WTC11 (cell line): ENCODE measurements around the gene BRIX1.

Experiments used
- KAT7 ChIP-seq: sonication (generic); formaldehyde crosslinking; IDR thresholded peaks from 2 replicates; pipeline ENCODE4 v1.8.1; 2023; ENCODE audit warnings: missing genetic modification reagents, mild to moderate bottlenecking, borderline replicate concordance
- ZNF396 ChIP-seq: fragments of 250-450 bp; sonication (Bioruptor Pico); IDR thresholded peaks from 2 replicates; pipeline ENCODE4 v1.8.0; 2021; ENCODE audit warnings: mild to moderate bottlenecking, moderate library complexity, borderline replicate concordance
- TF ChIP-seq, protein P1 (sequence below): fragments of 200-600 bp; IDR thresholded peaks from 2 replicates; pipeline ENCODE4 v1.8.0; 2022; ENCODE audit warnings: antibody characterized with exemption
- TF ChIP-seq, protein P2 (sequence below): sonication (generic); formaldehyde crosslinking; IDR thresholded peaks from 2 replicates; pipeline ENCODE4 v1.8.1; 2023; ENCODE audit warnings: mild to moderate bottlenecking, missing genetic modification reagents, moderate library complexity
- TF ChIP-seq, protein P3 (sequence below): sonication (generic); formaldehyde crosslinking; conservative IDR thresholded peaks from 2 replicates; pipeline ENCODE4 v1.8.1; 2022; ENCODE audit warnings: mild to moderate bottlenecking, missing genetic modification reagents
- TF ChIP-seq, protein P4 (sequence below): sonication (generic); formaldehyde crosslinking; IDR thresholded peaks from 2 replicates; pipeline ENCODE4 v1.8.1; 2022; ENCODE audit warnings: low read depth, missing genetic modification reagents, borderline replicate concordance

DNA sequence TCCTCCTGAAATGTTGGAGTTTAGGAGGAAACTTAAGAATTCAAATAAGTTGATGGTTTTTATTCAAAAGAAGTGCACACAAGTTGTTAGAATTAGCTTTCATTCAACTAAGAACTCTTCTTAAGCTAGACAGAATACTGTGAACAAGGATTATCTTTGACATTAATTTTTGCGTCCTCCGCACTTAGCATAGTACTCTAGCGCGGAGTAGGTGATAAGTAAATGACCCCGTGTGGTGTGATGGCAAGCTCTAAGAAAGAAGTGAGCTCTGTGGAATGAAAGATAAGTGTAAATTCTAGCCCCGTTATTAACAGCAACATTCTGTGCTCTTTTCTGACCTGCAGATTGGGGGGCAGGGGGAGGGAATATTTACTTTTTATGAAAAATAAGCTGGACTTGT lies 1.0 kb downstream of the BRIX1 start:
- TF ChIP-seq, protein P1, sequence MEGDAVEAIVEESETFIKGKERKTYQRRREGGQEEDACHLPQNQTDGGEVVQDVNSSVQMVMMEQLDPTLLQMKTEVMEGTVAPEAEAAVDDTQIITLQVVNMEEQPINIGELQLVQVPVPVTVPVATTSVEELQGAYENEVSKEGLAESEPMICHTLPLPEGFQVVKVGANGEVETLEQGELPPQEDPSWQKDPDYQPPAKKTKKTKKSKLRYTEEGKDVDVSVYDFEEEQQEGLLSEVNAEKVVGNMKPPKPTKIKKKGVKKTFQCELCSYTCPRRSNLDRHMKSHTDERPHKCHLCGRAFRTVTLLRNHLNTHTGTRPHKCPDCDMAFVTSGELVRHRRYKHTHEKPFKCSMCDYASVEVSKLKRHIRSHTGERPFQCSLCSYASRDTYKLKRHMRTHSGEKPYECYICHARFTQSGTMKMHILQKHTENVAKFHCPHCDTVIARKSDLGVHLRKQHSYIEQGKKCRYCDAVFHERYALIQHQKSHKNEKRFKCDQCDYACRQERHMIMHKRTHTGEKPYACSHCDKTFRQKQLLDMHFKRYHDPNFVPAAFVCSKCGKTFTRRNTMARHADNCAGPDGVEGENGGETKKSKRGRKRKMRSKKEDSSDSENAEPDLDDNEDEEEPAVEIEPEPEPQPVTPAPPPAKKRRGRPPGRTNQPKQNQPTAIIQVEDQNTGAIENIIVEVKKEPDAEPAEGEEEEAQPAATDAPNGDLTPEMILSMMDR, result no peak
- TF ChIP-seq KAT7 (CRISPR knock-in tag) (no peak), ZNF396 (CRISPR knock-in tag) (no peak)
- TF ChIP-seq, protein P2, sequence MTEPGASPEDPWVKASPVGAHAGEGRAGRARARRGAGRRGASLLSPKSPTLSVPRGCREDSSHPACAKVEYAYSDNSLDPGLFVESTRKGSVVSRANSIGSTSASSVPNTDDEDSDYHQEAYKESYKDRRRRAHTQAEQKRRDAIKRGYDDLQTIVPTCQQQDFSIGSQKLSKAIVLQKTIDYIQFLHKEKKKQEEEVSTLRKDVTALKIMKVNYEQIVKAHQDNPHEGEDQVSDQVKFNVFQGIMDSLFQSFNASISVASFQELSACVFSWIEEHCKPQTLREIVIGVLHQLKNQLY (CRISPR knock-in tag), result no peak
- TF ChIP-seq, protein P3, sequence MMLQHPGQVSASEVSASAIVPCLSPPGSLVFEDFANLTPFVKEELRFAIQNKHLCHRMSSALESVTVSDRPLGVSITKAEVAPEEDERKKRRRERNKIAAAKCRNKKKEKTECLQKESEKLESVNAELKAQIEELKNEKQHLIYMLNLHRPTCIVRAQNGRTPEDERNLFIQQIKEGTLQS (CRISPR knock-in tag), result no peak
- TF ChIP-seq, protein P4, sequence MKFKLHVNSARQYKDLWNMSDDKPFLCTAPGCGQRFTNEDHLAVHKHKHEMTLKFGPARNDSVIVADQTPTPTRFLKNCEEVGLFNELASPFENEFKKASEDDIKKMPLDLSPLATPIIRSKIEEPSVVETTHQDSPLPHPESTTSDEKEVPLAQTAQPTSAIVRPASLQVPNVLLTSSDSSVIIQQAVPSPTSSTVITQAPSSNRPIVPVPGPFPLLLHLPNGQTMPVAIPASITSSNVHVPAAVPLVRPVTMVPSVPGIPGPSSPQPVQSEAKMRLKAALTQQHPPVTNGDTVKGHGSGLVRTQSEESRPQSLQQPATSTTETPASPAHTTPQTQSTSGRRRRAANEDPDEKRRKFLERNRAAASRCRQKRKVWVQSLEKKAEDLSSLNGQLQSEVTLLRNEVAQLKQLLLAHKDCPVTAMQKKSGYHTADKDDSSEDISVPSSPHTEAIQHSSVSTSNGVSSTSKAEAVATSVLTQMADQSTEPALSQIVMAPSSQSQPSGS (CRISPR knock-in tag), result no peak
